NOMO-1 treated with dmso at 0.1 percent for 144 hours (cell line): ENCODE measurements around the gene BFSP2.
A peak's percentile ranks its signal among the peaks of the same experiment; 100 is the strongest.
"Not testable (repeated sequence)": the region's sequence is repeated elsewhere in the genome, so short reads cannot be mapped to it uniquely, and the experiment has no call there.

Source experiments
- DNase-seq: peaks from one replicate; lab custom pipeline; 2025; ENCODE audit not compliant: unreplicated experiment; lab: John Stamatoyannopoulos, UW

BFSP2 gene

DNA sequence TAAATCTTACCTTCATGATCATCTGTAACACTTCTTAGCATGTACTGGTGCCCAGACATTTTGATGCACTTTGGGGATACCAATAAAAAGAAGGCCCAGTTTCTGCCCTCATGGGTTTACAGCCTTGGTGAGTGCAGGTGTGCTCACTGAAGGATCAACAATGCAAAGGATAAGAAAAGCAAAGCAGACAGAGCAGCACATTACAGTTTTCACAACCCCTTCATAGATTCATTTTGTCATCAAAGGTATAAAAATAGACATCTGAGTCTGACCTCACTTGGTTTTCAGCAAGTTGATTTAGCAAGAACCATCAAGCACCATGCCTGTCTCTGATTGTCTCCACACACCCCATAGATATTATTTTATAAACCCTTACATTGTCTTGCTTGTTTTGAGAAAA is 77.6 kb downstream of the BFSP2 start:
- no peak for DNase-seq

DNA sequence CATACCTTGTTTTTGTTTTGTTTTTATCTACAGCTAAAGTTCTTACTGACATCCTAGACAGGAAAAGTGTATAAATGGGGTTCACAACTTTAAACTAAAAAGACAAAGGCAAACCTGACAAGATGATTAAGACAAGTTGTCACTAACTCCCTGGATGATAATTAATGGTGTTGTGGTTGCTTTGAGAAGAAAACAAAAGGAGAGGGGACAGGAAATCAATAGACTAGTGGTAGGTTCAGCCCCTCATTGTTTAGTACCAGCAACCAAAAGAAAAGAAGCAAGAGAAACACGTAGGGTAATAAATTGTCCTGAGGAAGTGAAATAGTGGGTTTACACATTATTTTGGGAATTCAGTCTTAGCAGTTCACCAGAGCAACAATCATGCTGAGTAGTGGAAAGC is 78.8 kb downstream of the BFSP2 start:
- no peak for DNase-seq

DNA sequence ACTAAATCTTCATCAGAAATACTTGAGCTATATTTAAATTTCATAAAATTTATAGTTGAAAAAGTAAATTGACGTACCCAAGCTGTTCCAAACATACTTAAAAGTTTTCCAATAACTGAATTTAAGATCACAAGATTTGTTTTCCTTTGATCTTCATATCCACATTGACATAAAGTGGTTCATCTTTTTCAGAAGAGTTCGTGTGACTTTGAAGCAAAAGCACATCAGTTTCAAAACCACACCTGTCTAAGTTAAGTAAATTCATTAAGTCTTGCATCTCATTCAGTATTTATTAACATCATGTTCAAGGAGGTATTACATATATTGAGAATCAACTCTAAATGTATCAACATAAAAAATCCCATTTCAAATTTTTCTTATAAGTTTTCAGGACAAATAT is 79.5 kb downstream of the BFSP2 start:
- no peak for DNase-seq

DNA sequence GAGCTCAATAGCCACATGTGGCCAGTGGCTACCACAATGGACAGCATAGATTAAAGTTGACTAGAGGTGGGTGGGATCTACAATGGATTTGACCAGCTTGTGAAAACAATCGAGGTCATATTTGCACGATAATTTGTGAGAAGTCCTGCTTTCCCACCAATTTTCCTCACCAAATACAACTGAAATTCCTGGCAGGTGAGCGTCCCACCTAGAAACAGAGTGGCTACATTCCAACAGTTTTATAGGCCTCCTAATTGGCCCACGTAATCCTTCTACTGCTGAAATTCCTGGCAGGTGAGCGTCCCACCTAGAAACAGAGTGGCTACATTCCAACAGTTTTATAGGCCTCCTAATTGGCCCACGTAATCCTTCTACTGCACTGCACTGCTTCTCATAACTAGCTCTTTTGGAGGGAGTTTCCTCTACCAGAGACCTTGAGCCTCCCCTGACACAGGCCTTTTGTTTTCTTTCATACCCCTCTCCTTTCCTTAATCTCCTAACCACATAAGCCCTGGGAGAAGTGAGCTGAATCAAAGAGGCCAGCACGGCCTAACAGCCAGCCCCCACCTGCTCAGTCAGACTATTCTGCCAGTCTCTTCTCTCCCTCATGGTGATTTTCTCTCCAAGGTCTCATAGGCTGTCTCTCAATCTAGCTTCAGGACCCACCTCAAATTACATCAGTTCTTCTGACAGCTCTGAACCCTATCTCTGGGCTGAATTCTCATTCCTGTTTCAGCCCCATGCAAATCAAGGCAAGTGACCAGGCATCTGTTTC is 80.2 kb downstream of the BFSP2 start:
- DNase-seq = no peak

DNA sequence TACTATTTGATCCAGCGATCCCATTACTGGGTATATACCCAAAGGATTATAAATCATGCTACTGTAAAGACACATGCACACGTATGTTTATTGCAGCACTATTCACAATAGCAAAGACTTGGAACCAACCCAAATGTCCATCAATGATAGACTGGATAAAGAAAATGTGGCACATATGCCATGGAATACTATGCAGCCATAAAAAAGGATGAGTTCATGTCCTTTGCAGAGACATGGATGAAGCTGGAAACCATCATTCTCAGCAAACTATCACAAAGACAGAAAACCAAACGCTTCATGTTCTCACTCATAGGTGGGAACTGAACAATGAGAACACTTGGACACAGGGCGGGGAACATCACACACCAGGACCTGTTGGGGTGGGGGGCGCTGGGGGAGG is 82.6 kb downstream of the BFSP2 start:
- not testable (repeated sequence) for DNase-seq

DNA sequence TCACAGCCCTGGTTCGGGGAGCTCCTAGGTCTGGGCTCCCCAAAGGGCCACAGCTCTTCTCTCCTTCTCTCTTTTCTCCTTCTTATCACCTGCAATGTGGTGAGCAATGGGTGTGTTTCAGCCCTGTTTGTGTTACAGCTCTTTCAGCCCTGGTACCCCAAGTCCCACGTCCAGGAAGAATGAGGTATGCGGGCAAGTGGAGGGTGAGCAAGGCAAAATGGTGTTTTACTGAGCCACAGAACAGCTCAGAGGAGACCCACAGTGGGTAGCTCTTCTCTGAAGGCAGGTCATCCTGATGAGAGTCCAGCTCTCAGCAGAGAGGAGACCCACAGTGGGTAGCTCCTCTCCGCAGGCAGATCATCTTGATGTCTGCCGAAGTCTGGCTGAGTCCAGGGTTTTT is 86.8 kb downstream of the BFSP2 start:
- DNase-seq = no peak

DNA sequence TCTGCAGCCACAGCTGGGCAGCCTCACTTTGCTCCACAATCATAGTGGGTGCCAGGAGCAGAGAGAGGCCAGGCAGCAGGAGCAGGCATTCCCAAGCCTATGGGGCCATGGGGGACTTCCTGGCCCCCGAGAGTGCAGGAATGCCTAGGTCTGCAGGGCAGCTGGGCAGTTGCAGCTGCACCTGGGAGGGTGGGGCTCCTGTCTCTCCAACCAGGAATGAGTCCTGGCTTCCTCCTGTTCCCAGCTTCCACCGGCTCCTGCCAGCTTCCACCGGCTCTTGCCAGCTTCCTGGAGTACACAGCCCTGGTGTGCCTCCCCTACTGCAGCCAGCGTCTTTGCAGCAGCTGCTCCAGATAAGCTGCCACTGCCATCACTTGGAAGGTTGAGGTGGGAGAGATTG is 87.3 kb downstream of the BFSP2 start:
- DNase-seq = no peak

DNA sequence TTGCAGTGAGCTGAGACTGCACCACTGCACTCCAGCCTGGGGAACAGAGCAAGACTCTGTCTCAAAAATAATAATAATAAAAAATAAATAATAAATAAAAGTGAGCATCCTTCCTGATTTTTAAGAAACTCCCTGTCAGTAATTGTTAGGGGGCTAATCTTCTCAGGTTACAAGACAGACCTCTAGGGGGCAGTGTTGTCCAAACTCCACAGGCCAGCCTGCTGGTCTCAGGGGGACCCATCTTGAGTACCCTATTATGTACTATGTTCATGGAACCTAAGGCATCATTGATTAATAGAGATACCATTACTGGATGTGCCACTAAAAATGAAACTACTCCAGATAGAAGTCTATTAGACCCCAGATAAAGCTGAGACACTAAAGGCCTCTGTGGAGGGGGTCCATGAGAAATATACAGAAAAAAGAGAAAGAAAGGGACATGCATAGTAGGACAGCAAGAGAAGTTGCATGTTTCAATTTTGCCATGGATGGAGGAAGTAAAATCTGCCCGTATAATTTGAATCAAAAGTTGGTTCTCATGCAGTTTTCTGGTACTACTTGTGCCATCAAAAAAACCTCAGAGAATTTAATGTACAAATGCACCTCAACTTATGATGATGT is 88.2 kb downstream of the BFSP2 start:
- DNase-seq = no peak

DNA sequence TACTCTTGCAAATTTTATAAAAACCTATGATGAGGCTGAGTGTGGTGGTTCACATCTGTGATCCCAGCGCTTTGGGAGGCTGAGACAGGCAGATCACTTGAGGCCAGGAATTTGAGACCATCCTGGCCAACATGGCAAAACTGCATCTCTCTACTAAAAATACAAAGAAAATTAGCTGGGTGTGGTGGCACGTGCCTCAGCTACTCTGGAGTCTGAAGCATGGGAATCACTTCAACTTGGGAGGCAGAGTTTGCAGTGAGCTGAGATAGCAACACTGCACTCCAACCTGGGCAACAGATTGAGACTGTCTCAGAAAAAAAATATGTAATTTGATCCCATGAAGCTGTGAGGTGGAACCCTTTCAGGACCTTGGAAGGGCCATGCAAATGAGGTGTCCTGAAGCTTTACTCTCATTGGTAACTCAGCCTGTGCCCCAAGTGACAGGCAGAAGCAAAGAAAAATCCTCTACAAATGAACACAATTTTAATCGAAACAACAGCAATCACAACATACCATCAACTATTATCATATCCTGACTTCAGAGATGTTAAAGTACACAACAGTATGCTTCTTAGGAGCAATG is 89.0 kb downstream of the BFSP2 start:
- no peak for DNase-seq

DNA sequence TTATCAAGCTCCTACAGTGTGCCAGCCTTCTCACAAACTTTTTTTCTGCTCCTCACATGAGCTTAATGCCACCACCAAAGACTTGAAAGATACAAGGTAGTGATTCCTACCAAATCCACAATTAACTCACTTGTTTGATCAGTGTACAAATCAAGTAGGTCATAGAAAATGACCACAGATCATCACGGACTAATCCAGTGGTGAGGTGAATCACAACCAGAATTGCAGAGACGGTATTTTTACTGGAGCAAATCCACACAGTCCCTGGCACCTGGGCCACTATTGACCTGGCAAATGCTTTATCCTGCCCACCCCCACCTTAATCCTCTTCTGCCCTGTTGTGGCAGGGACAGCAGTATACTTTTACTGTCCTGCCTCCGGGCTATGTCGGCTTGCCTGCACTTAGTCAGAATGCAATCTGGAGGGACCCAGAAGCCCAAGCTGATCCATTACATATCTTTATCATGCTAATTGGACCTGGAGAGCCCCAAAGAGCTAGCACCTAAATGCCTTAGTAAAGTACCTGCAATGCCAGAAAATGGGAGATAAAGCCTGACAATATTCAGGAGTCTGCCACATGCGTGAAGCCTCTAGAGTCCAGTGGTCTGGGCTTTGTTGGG is 89.7 kb downstream of the BFSP2 start:
- no peak for DNase-seq

DNA sequence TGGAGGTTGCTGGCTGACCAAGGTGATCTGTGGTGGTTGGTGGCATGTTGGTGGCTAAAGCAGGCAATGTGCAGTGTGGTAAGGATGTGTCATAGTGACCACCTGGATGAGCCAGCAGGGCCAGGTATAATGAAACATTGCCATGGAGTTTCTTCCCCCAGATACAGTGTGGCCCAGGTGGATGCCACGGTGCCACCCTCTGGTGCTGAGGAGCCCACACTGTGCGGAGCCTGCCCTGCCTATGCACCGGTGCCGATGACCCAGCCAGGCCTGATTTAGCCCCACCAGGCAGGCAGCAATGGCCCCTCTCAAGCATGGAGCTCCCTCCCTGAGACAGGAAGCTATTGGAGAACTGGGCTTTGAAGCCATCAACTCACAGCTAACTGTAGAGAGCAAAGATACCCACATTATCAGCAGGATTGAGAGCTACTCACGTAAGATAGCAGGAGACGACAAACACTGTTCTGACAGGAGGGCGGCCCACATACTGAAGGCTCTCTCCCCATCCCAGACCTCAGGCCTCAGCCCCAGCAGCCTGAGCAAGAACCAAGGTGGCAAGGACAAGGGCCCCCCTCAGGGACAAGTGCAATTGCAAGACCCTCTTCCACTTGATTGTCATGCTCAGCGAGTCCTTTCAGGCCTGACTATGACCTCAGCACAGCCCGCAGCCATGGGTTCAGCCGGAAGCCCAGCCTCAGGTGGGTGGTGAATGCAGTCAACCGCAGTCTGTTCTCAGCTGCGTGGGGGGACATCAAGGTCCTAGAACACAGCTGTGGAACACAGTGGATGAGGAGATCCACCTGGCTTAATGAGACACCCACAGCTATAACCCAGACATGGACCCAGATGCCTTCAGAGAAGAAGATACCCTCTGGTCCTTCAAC is 90.9 kb downstream of the BFSP2 start:
- no peak for DNase-seq

DNA sequence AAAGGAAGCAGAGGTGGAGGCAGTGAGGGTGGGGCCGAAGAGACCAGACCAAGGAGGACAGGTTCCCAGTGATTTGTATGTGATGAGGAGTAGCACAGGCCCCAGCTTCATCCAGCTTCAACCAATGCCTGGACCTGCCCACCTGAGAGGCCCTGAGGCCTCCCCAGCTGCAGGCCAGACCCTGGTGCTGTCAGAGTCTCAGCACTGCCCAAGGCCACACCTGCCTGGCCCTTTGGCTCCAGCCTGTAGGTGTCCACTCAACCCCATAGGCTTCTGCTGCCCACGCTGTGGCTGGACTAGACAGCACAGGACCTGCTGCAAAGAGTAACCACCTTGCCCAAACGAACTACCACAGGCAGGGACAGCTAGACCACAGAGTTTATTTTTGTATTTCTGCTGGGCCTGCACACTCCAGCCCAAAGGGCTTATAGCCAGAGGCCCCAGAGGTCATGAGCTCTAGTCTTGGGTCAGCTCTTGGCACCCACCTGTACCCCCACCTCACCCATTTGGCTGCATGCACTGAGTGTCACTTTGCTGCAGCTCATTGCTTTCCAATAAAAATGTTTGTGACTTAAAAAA is 91.7 kb downstream of the BFSP2 start:
- no peak for DNase-seq

DNA sequence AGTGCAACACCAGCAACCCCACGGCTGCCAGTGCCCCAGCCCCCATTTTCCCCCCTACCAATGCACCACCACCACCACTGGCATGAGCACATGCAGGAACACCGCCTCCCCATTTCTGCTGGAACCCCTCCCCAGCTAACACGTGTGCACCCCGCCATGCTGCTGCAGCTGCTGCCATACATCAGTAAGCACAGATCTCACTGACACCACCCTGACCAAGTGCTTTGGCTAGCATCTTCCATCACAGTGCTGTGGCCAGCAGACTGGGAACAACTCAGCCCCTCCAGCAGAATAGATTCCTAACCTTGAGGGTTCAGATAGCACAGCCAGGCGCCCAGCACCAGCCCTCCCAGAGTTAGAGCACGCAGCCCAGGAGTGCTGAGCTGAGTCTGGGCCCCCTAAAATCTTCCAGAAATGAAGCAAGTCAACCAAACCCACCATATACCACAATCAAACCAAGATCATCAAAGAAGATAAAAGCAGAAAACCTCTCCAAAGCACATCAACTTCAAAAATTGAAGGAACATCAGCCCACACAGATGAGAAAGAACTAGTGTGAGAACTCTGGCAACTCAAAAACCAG is 92.4 kb downstream of the BFSP2 start:
- DNase-seq = no peak

DNA sequence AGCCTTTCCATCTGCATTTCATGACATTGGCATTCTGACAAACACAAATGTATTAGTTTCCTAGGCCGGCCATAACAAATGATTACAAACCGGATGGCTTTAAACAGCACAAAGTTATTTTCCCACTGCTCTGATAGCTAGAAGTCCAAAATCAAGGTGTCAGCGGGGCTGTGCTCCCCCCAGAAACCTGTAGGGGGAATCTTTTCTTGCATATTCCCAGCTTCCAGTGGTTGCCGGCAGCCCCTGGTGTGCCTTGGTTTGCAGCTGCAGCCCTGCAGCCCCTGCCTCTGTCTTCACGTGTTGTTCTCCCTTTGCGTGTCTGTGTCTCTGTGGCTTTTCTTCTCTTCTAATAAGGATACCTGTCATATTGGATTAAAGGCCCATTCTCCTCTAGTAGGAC is 94.6 kb downstream of the BFSP2 start:
- DNase-seq = no peak

DNA sequence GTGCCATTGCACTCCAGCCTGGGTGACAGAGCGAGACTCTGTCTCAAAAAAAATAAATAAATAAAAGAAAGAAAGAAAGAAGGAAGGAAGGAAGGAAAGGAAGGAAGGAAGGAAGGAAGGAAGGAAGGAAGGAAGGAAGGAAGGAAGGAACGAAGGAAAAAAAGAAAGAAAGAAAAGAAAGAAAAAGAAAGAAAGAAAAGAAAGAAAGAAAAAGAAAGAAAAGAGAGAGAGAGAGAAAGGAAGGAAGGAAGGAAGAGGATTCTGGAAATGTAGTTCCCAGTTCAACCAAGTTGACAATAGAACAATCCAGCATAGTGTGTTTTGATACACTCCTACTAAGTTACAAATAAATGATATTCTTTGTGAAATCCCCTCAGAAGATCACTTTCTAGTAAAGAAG is 102.7 kb downstream of the BFSP2 start:
- DNase-seq = not testable (repeated sequence)

DNA sequence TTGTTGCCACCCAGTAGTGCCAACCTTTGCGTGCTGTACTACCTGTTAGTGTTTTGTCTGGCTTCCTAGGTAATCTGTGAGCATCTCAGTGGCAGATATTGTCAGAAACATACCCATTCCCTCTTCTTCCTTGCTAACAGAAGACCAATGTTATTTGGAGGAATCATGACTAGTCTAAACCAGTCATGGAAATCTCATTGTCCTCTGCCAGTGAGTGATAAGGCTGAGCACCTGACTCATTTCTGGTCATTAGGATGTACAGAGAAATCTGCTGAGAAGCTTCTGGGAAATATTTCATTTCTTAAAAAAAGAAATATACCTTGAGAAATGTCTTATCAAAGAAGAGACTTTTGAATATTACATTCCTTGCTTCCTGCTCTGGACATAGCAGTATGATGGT is 103.6 kb downstream of the BFSP2 start:
- no peak for DNase-seq

DNA sequence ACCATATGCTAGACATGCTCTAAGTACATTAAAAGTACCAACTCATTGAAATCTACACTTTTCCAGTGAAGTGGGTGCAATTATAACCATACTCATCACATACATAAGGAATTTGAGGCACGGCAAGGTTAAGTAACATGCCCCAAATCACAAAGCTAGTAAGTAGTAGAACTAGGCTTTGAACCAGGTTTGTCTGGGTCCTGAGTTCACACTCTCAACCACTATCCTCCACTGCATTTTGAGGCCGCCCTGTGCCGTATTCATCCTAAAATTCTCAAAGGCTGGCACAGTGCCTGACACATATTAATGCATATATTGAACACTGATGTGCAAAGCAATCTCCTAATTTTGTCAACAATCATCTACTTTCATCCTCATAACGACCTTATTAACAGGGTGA is 104.9 kb downstream of the BFSP2 start:
- no peak for DNase-seq

DNA sequence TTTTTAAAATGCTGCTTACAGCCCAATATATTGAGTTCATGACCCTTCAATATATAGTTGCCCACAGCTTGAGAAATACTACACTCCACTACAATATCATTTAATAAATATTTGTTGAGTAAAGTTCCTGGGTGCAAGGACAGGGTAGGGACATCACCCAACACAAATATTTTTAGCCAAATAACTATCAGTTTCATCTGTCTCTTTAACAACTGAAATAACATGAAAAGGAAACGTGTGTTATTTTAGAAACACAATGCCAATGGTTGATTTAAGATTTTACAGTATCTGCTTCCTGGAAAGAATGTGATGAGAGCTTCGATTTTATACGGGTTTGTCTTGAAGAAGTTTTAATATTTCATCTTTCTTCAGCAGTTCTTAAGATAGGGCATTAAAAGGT is 106.0 kb downstream of the BFSP2 start:
- DNase-seq = no peak

DNA sequence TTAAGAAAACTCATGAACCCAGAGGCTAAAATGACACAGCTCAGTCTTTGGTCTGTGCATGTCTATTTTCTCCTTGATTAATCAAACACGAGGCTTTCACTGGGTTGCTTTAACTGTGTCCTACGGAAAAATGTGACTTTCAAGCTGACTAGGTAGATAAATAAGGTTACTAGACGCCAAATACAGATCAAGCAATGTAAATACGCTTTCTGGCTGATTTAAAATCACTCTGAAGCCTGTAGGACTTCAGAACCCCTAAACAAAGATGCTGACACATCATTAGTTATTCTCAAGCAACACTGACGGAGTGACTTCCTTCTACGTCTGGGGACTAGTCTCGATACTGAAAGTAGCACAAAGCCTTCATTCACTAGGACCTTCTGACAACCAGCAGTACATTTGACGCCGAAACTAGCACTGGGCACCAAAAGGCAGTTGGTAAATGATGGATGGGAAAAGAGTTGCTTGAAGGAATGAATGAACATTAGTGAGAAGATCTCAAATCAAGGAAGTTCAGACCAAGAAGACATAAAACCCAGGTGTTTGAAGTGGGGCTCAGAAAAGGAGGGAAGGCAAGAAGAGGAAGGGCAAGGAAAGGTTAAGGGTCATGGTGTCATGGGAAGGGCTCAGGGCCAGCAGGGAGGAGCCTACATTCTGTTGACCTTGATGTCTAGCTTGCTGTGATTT is 106.5 kb downstream of the BFSP2 start:
- peak; percentile 66 for DNase-seq

DNA sequence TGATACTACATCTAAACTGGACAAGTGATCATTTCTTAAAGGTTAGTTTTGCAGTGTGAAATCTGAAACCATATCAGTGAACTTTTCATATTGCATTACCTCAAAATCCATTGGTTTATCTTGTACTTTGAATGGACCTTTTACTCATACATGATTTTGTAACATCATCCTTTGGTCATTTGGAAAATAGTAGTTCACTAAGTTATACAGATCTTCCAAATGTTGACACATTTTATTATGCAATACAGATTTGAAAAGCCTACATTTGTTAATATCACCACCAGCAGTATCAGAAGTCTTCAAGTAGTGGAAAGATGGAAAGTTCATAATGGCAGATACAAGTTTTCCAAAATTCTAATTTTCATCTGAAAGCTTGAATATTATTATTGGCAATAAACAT is 109.6 kb downstream of the BFSP2 start:
- no peak for DNase-seq
